DOHH2 (cell line): Measurements from ENCODE around the gene HEXA.

Source experiments
- H3F3A ChIP-seq: fragments of 200-600 bp; sonication (generic), shearing (Covaris generic); 2 replicates; pipeline ENCODE4 v1.6.0; 2016; ENCODE audit warnings: antibody characterized with exemption, mild to moderate bottlenecking; ENCODE audit not compliant: control insufficient read depth, insufficient read depth
- H3K27ac ChIP-seq: fragments of 200-600 bp; sonication (generic); 2 replicates; pipeline ENCODE4 v1.5.1; 2014; ENCODE audit warnings: low read depth, mild to moderate bottlenecking, low read length, moderate library complexity
- H3K27me3 ChIP-seq: fragments of 200-600 bp; sonication (generic); 2 replicates; pipeline ENCODE4 v1.6.1; 2014; ENCODE audit warnings: mild to moderate bottlenecking, low read length, mixed read lengths; ENCODE audit not compliant: control insufficient read depth
- H3K36me3 ChIP-seq: fragments of 200-600 bp; sonication (generic); 2 replicates; pipeline ENCODE4 v1.6.1; 2014; ENCODE audit warnings: mild to moderate bottlenecking, low read length, moderate library complexity, mixed read lengths; ENCODE audit not compliant: control insufficient read depth
- H3K4me1 ChIP-seq: fragments of 200-600 bp; sonication (generic); 2 replicates; pipeline ENCODE4 v1.6.1; 2014; ENCODE audit warnings: mild to moderate bottlenecking, low read length, mixed read lengths; ENCODE audit not compliant: control insufficient read depth
- H3K4me2 ChIP-seq: fragments of 200-600 bp; sonication (generic); 2 replicates; pipeline ENCODE4 v1.6.0; 2014; ENCODE audit warnings: mild to moderate bottlenecking, low read length, moderate library complexity
- H3K4me3 ChIP-seq: fragments of 200-600 bp; sonication (generic); 2 replicates; pipeline ENCODE4 v1.5.1; 2014; ENCODE audit warnings: mild to moderate bottlenecking, low read length, mixed read lengths
- H3K79me2 ChIP-seq: fragments of 200-600 bp; sonication (generic); 2 replicates; pipeline ENCODE4 v1.6.1; 2014; ENCODE audit warnings: mild to moderate bottlenecking, low read length, mixed read lengths; ENCODE audit not compliant: control insufficient read depth
- H3K9me2 ChIP-seq: fragments of 200-600 bp; sonication (generic); replicated peaks from 2 replicates; pipeline ENCODE4 v1.6.1; 2014; ENCODE audit warnings: mild to moderate bottlenecking, low read length, mixed read lengths; ENCODE audit not compliant: control insufficient read depth
- H3K9me3 ChIP-seq: fragments of 200-600 bp; sonication (generic); 2 replicates; pipeline ENCODE4 v1.6.1; 2014; ENCODE audit warnings: antibody characterized with exemption, low read length, mixed read lengths; ENCODE audit not compliant: control insufficient read depth, insufficient read depth
- H4K20me1 ChIP-seq: fragments of 200-600 bp; sonication (generic); 2 replicates; pipeline ENCODE4 v1.6.0; 2014; ENCODE audit warnings: low read depth, mild to moderate bottlenecking, antibody characterized with exemption, low read length, moderate library complexity; ENCODE audit not compliant: control insufficient read depth, insufficient read depth
- CTCF ChIP-seq: fragments of 200-600 bp; sonication (generic); IDR thresholded peaks from one replicate; pipeline ENCODE4 v1.5.1; 2014; ENCODE audit warnings: antibody characterized with exemption, mild to moderate bottlenecking, low read depth, low read length; ENCODE audit not compliant: poor library complexity, severe bottlenecking
- EZH2phosphoT487 ChIP-seq: fragments of 200-600 bp; sonication (generic); IDR thresholded peaks from 2 replicates; pipeline ENCODE4 v1.6.1; 2017; ENCODE audit warnings: borderline replicate concordance, mild to moderate bottlenecking, antibody characterized with exemption, low read length, moderate library complexity, mixed read lengths

The HEXA gene

DNA sequence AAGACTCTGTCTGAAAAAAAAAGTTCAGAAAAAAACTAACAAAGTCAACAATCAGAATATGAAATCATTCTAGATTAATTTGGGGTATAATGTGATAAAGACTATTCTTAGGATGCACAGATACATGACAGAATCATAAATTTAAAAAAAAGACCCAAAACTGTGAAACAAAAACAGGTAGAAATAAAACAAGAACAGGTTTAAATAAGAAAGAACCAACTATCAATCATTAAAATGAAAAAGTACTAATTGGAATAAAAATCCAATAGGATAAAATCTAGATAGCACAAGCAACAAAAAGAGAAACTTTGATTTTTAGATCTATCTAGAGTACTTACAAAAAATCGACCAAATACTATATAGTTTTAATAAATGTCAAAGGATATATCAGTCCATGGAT, 35.7 kb upstream of the HEXA start:
- Histone ChIP-seq H3K4me1 (no peaks in the 10 kb centered on the region), H3K79me2 (no peaks in the 10 kb centered on the region), H3K9me2 (no peaks in the 10 kb centered on the region), H3K36me3 (no peaks in the 10 kb centered on the region), H3K27ac (no peak overlapping the region), H3K4me2 (no peak overlapping the region), H3F3A (no peaks in the 10 kb centered on the region), H3K4me3 (no peak overlapping the region), H3K27me3 (peaks cover 13% of the 10 kb centered on the region), H4K20me1 (no peaks in the 10 kb centered on the region), H3K9me3 (no peaks in the 10 kb centered on the region)
- TF ChIP-seq EZH2phosphoT487: no peak
- no peak for TF ChIP-seq CTCF

DNA sequence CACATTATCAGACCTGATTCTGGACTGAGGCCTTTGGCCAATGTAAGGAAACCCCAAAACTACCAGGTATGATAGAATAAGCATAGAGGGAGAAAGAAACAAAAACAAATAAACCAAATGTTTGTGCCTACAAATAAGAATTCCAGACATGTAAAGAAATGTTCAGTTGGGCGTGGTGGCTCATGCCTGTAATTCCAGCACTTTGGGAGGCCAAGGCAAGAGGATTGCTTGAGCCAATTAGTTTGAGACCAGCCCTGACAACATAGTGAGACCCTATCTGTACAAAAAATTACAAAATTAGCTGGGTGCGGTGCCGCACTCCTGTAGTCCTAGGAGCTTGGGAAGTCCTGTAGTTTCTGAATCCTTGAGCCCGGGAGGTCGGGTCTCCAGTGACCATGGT, 35.3 kb upstream of the HEXA start:
- no peaks in the 10 kb centered on the region for H3K4me1 ChIP-seq
- no peak overlapping the region for H3K4me2 ChIP-seq
- H3K79me2 ChIP-seq: no peaks in the 10 kb centered on the region
- peaks cover 17% of the 10 kb centered on the region for H3K27me3 ChIP-seq
- H3K4me3 ChIP-seq: no peak overlapping the region
- no peaks in the 10 kb centered on the region for H3K36me3 ChIP-seq
- TF ChIP-seq CTCF (no peak), EZH2phosphoT487 (no peak)
- no peak overlapping the region for H3K27ac ChIP-seq
- no peaks in the 10 kb centered on the region for H3K9me2 ChIP-seq
- no peaks in the 10 kb centered on the region for H3K9me3 ChIP-seq
- no peaks in the 10 kb centered on the region for H4K20me1 ChIP-seq
- H3F3A ChIP-seq: no peaks in the 10 kb centered on the region

- peaks cover 32% of the 10 kb centered on the region for H3K27me3 ChIP-seq
- H3K4me2 ChIP-seq: no peak overlapping the region
- no peaks in the 10 kb centered on the region for H3K79me2 ChIP-seq
- no peaks in the 10 kb centered on the region for H3K9me2 ChIP-seq
- no peaks in the 10 kb centered on the region for H3K9me3 ChIP-seq
- H3K4me1 ChIP-seq: no peaks in the 10 kb centered on the region
- no peaks in the 10 kb centered on the region for H3K36me3 ChIP-seq
- H3K4me3 ChIP-seq: no peak overlapping the region
- no peaks in the 10 kb centered on the region for H3F3A ChIP-seq
- no peaks in the 10 kb centered on the region for H4K20me1 ChIP-seq
- no peak overlapping the region for H3K27ac ChIP-seq
- TF ChIP-seq CTCF (no peak), EZH2phosphoT487 (no peak)
These were observed 31.1 kb upstream of the HEXA start for GRCh38 chr15:72406936-72407335.

- no peaks in the 10 kb centered on the region for H4K20me1 ChIP-seq
- H3K27ac ChIP-seq: no peak overlapping the region
- H3K4me3 ChIP-seq: no peak overlapping the region
- no peaks in the 10 kb centered on the region for H3K9me3 ChIP-seq
- no peaks in the 10 kb centered on the region for H3K79me2 ChIP-seq
- H3K4me2 ChIP-seq: no peak overlapping the region
- no peaks in the 10 kb centered on the region for H3K4me1 ChIP-seq
- H3K9me2 ChIP-seq: no peaks in the 10 kb centered on the region
- H3F3A ChIP-seq: no peaks in the 10 kb centered on the region
- TF ChIP-seq CTCF: no peak
- no peak for TF ChIP-seq EZH2phosphoT487
- H3K27me3 ChIP-seq: peaks cover 34% of the 10 kb centered on the region
- H3K36me3 ChIP-seq: no peaks in the 10 kb centered on the region
These were observed 29.0 kb upstream of the HEXA start for GRCh38 chr15:72404841-72405240.
